GM18511 (cell line): ENCODE data around the gene MMS19.
"Not testable (repeated sequence)": the region's sequence is repeated elsewhere in the genome, so short reads cannot be mapped to it uniquely, and the experiment has no call there.

Source experiments
- ATAC-seq: cut with Tn5 transposase; IDR thresholded peaks from one replicate; pipeline ENCODE4 v1.9.1; 2021; ENCODE audit warnings: mild to moderate bottlenecking, moderate library complexity; ENCODE audit not compliant: unreplicated experiment

Gene MMS19

GRCh38 chr10:97529685-97530465 lies 31.7 kb upstream of the MMS19 start:
- ATAC-seq = no peak

GRCh38 chr10:97528876-97529275 lies 30.7 kb upstream of the MMS19 start:
- ATAC-seq = not testable (repeated sequence)

GRCh38 chr10:97525683-97526110 lies 27.5 kb upstream of the MMS19 start:
- no peak for ATAC-seq

- no peak for ATAC-seq
These were observed 26.9 kb upstream of the MMS19 start for GRCh38 chr10:97525086-97525485.

GRCh38 chr10:97522937-97523336 lies 24.7 kb upstream of the MMS19 start:
- ATAC-seq = no peak

GRCh38 chr10:97522071-97522470 lies 23.8 kb upstream of the MMS19 start:
- ATAC-seq = no peak

GRCh38 chr10:97520978-97521761 lies 22.9 kb upstream of the MMS19 start:
- no peak for ATAC-seq

- ATAC-seq = no peak
These were observed 22.3 kb upstream of the MMS19 start for GRCh38 chr10:97520520-97520919.

- no peak for ATAC-seq
These were observed 21.1 kb upstream of the MMS19 start for GRCh38 chr10:97519342-97519741.

GRCh38 chr10:97518301-97519043 lies 20.2 kb upstream of the MMS19 start:
- no peak for ATAC-seq

- no peak for ATAC-seq
These were observed 19.6 kb upstream of the MMS19 start for GRCh38 chr10:97517778-97518300.

GRCh38 chr10:97517096-97517750 lies 19.0 kb upstream of the MMS19 start:
- ATAC-seq = no peak

- no peak for ATAC-seq
These were observed 17.2 kb upstream of the MMS19 start for GRCh38 chr10:97515271-97515978.

- no peak for ATAC-seq
These were observed 16.1 kb upstream of the MMS19 start for GRCh38 chr10:97514344-97514743.

GRCh38 chr10:97512993-97513392 lies 14.8 kb upstream of the MMS19 start:
- ATAC-seq = no peak

- ATAC-seq = no peak
These were observed 13.7 kb upstream of the MMS19 start for GRCh38 chr10:97511711-97512440.

GRCh38 chr10:97510686-97511085 lies 12.5 kb upstream of the MMS19 start:
- no peak for ATAC-seq

GRCh38 chr10:97509120-97509680 lies 11.0 kb upstream of the MMS19 start:
- no peak for ATAC-seq

GRCh38 chr10:97508342-97508741 lies 10.1 kb upstream of the MMS19 start:
- ATAC-seq = no peak
